HG03469 (cell line): Measurements from ENCODE around the gene GRID1.
"Not testable (repeated sequence)": the region's sequence is repeated elsewhere in the genome, so short reads cannot be mapped to it uniquely, and the experiment has no call there.

Experiments used
- ATAC-seq: cut with Tn5 transposase; IDR thresholded peaks from one replicate; pipeline ENCODE4 v1.9.1; 2021; ENCODE audit warnings: mild to moderate bottlenecking, moderate library complexity, moderate number of reproducible peaks; ENCODE audit not compliant: unreplicated experiment

The GRID1 gene

GRCh38 chr10:86102031-86102430, 264.6 kb downstream of the GRID1 start:
- no peak for ATAC-seq

- peak; percentile 67 for ATAC-seq
Observed at GRCh38 chr10:86100581-86101061, 266.0 kb downstream of the GRID1 start.

GRCh38 chr10:86099542-86100334, 266.9 kb downstream of the GRID1 start:
- ATAC-seq, result no peak

GRCh38 chr10:86098187-86098881, 268.3 kb downstream of the GRID1 start:
- ATAC-seq, result no peak

GRCh38 chr10:86095061-86095460, 271.5 kb downstream of the GRID1 start:
- ATAC-seq, result not testable (repeated sequence)

GRCh38 chr10:86092311-86092710, 274.3 kb downstream of the GRID1 start:
- ATAC-seq, result not testable (repeated sequence)

GRCh38 chr10:86091216-86091615, 275.4 kb downstream of the GRID1 start:
- ATAC-seq, result no peak

GRCh38 chr10:86090807-86091206, 275.8 kb downstream of the GRID1 start:
- ATAC-seq, result no peak

- ATAC-seq, result no peak
Observed at GRCh38 chr10:86087716-86088115, 278.9 kb downstream of the GRID1 start.

- no peak for ATAC-seq
Observed at GRCh38 chr10:86086418-86086817, 280.2 kb downstream of the GRID1 start.

GRCh38 chr10:86085686-86086085, 280.9 kb downstream of the GRID1 start:
- no peak for ATAC-seq

- ATAC-seq, result no peak
Observed at GRCh38 chr10:86085136-86085535, 281.5 kb downstream of the GRID1 start.

- ATAC-seq, result no peak
Observed at GRCh38 chr10:86084585-86084984, 282.0 kb downstream of the GRID1 start.

GRCh38 chr10:86083664-86084175, 282.9 kb downstream of the GRID1 start:
- no peak for ATAC-seq

GRCh38 chr10:86083206-86083605, 283.4 kb downstream of the GRID1 start:
- no peak for ATAC-seq

GRCh38 chr10:86082556-86082955, 284.0 kb downstream of the GRID1 start:
- ATAC-seq, result no peak

GRCh38 chr10:86079088-86079487, 287.5 kb downstream of the GRID1 start:
- ATAC-seq, result no peak

GRCh38 chr10:86078639-86079035, 288.0 kb downstream of the GRID1 start:
- ATAC-seq, result no peak

GRCh38 chr10:86077871-86078638, 288.5 kb downstream of the GRID1 start:
- ATAC-seq, result no peak

- no peak for ATAC-seq
Observed at GRCh38 chr10:86077271-86077670, 289.3 kb downstream of the GRID1 start.

GRCh38 chr10:86076497-86076896, 290.1 kb downstream of the GRID1 start:
- not testable (repeated sequence) for ATAC-seq
